Endothelial cell of umbilical vein (primary cell): Measurements from ENCODE around the gene FADS2. TPM values are rescaled to one million over a fixed set of nuclear protein-coding genes. Genes with fewer than 3 reads are reported as not detected.

ENCODE experiments used
- BruUV-seq: library from RNA; stranded (reverse); fragments of 400-500 nt; replicated peaks from 2 replicates; lab custom pipeline; 2021; lab: Mats Ljungman, UMichigan
- CTCF ChIA-PET: fragments of 300-600, 350-600 bp; sonication (Branson Sonifier 250); formaldehyde crosslinking; loops from one replicate; lab custom pipeline; 2021; ENCODE audit warnings: antibody characterized with exemption, inconsistent platforms; lab: Charles Lee
- POLR2A ChIA-PET: fragments of 300-600, 350-600 bp; sonication (Branson Sonifier 250); formaldehyde crosslinking; loops from one replicate; lab custom pipeline; 2021; ENCODE audit warnings: antibody characterized with exemption, inconsistent platforms; lab: Charles Lee
- DNase-seq: peaks from one replicate; pipeline ENCODE4 v3.0.0-alpha.2; 2011; ENCODE audit warnings: low read depth, low spot score
- FAIRE-seq: peaks from 2 replicates; lab custom pipeline; 2011; peaks lifted over from hg19 to GRCh38; lab: Jason Lieb, UNC
- H2AFZ ChIP-seq: 2 replicates; pipeline ENCODE4 v1.6.0; 2012; ENCODE audit warnings: low read depth, low read length, control low read depth, inconsistent platforms
- H3K27ac ChIP-seq: 2 replicates; pipeline ENCODE4 v1.5.1; 2011; ENCODE audit warnings: low read depth, mild to moderate bottlenecking, control low read depth, low read length, moderate library complexity; ENCODE audit not compliant: insufficient read depth
- H3K27me3 ChIP-seq, 2 experiments: 2 replicates each; pipeline versions ENCODE4 v1.6.0 to v1.6.1; 2011; ENCODE audit warnings: low read length in 2 of 2, mixed read lengths in 1 of 2; ENCODE audit not compliant: control insufficient read depth in 2 of 2, insufficient read depth in 2 of 2
- H3K36me3 ChIP-seq, 2 experiments: 2 replicates in 1 of 2; 3 replicates in 1 of 2; pipeline ENCODE4 v1.5.1; 2011; ENCODE audit warnings: low read length in 2 of 2, mild to moderate bottlenecking in 1 of 2, moderate library complexity in 1 of 2; ENCODE audit not compliant: control insufficient read depth in 2 of 2, insufficient read depth in 2 of 2; ENCODE audit errors: extremely low read depth in 1 of 2
- H3K4me1 ChIP-seq: 3 replicates; pipeline ENCODE4 v1.5.1; 2011; ENCODE audit warnings: mild to moderate bottlenecking, low read length; ENCODE audit not compliant: control insufficient read depth, insufficient read depth; ENCODE audit errors: extremely low read depth
- H3K4me2 ChIP-seq: 2 replicates; pipeline ENCODE4 v1.6.1; 2011; ENCODE audit warnings: low read length, control low read depth, mixed read lengths; ENCODE audit not compliant: insufficient read depth
- H3K4me3 ChIP-seq, 3 experiments: fragments of 200-600 bp in 1 of 3; sonication (generic), shearing (Covaris generic) in 1 of 3; replicated peaks in 1 of 3; 2 replicates each; pipeline ENCODE4 v1.5.1; 2011 to 2016; ENCODE audit warnings: control low read depth in 3 of 3, low read length in 3 of 3, mild to moderate bottlenecking in 2 of 3, inconsistent platforms in 1 of 3, low read depth in 1 of 3, moderate library complexity in 1 of 3; ENCODE audit not compliant: insufficient read depth in 1 of 3
- H3K79me2 ChIP-seq: 2 replicates; pipeline ENCODE4 v1.6.0; 2012; ENCODE audit warnings: low read length, inconsistent platforms; ENCODE audit not compliant: control insufficient read depth, insufficient read depth
- H3K9ac ChIP-seq: replicated peaks from 2 replicates; pipeline ENCODE3; 2011; ENCODE audit warnings: low read length, control low read depth; ENCODE audit not compliant: insufficient read depth; ENCODE audit errors: extremely low read depth
- H3K9me1 ChIP-seq: replicated peaks from 3 replicates; pipeline ENCODE4 v1.6.0; 2011; ENCODE audit warnings: mild to moderate bottlenecking, low read length; ENCODE audit not compliant: control insufficient read depth, insufficient read depth; ENCODE audit errors: extremely low read depth
- H3K9me3 ChIP-seq: replicated peaks from 2 replicates; pipeline ENCODE4 v1.5.1; 2012; ENCODE audit warnings: low read length, inconsistent platforms; ENCODE audit not compliant: control insufficient read depth, insufficient read depth
- H4K20me1 ChIP-seq: replicated peaks from 2 replicates; pipeline ENCODE3; 2011; ENCODE audit warnings: mild to moderate bottlenecking, low read length; ENCODE audit not compliant: control insufficient read depth, insufficient read depth; ENCODE audit errors: extremely low read depth
- CTCF ChIP-seq, 2 donors: IDR thresholded peaks; 1 replicate in 1 of 2; 2 replicates in 1 of 2; pipeline ENCODE4 v1.5.1; 2011; ENCODE audit warnings: low read length in 2 of 2, mild to moderate bottlenecking in 2 of 2, moderate library complexity in 2 of 2, control low read depth in 1 of 2, inconsistent platforms in 1 of 2, low read depth in 1 of 2; ENCODE audit not compliant: insufficient read depth in 1 of 2; ENCODE audit errors: extremely low read depth in 1 of 2
- EZH2 ChIP-seq: IDR thresholded peaks from 2 replicates; pipeline ENCODE4 v1.6.1; 2012; ENCODE audit warnings: borderline replicate concordance, low read depth, mild to moderate bottlenecking, moderate library complexity, low read length, inconsistent platforms; ENCODE audit not compliant: severe bottlenecking
- FOS ChIP-seq: IDR thresholded peaks from 2 replicates; pipeline ENCODE4 v1.6.1; 2011; ENCODE audit warnings: mild to moderate bottlenecking, low read length, moderate library complexity, borderline replicate concordance; ENCODE audit not compliant: insufficient read depth
- GATA2 ChIP-seq: IDR thresholded peaks from 2 replicates; pipeline ENCODE4 v1.7.0; 2011; ENCODE audit warnings: low read depth, mild to moderate bottlenecking, moderate library complexity, mixed read lengths, low read length; ENCODE audit not compliant: insufficient read length, insufficient read depth
- JUN ChIP-seq: IDR thresholded peaks from 2 replicates; pipeline ENCODE4 v1.6.1; 2011; ENCODE audit warnings: borderline replicate concordance, low read depth; ENCODE audit not compliant: insufficient read length, insufficient read depth
- MYC ChIP-seq: IDR thresholded peaks from one replicate; pipeline ENCODE4 v1.6.1; 2011; ENCODE audit warnings: mild to moderate bottlenecking, low read depth, low read length
- POLR2A ChIP-seq: IDR thresholded peaks from 2 replicates; pipeline ENCODE4 v1.6.1; 2012; ENCODE audit warnings: low read depth, mild to moderate bottlenecking, control low read depth, low read length
- POLR2AphosphoS5 ChIP-seq: IDR thresholded peaks from 2 replicates; pipeline ENCODE4 v1.6.1; 2012; ENCODE audit warnings: low read depth, mild to moderate bottlenecking, control low read depth, low read length, moderate library complexity; ENCODE audit not compliant: insufficient read depth
- dilution Hi-C: fragments of 300-500 bp; cut with MboI; formaldehyde crosslinking; loops from one replicate; pipeline ENCODE4 v1.15.0; 2019; ENCODE audit warnings: low sequenced_read_pairs; ENCODE audit not compliant: extremely low pct_ligation_motif_present
- intact Hi-C: fragments of 100-400 bp; cut with micrococcal nuclease; formaldehyde crosslinking; loops from one replicate; pipeline ENCODE4 v1.10.0; 2022
- polyA plus RNA-seq, 4 experiments: library from polyadenylated mRNA; depleted of rRNA in 3 of 4; stranded (reverse) in 3 of 4; unstranded in 1 of 4; fragments of >200 nt; gene quantifications; 2 replicates each; pipeline versions ENCODE4 v1.2.1 to v1.2.3, GENCODE V29; 2011 to 2012; ENCODE audit warnings: missing spikeins in 1 of 4
- total RNA-seq: library from RNA; stranded (reverse); gene quantifications from 2 replicates; pipeline ENCODE4 v1.2.3, GENCODE V29; 2021
- TF ChIP-seq, protein P1 (sequence below): IDR thresholded peaks from 2 replicates; pipeline ENCODE4 v1.6.1; 2011; ENCODE audit not compliant: insufficient read depth, insufficient read length

FADS2 gene
- total and polyA plus RNA-seq, 2 donors (not counting 3 experiments of a cell fraction or from before 2014, with no cell fraction given): 668 to 898 TPM

GRCh38 chr11:61851900-61852295 lies 23.8 kb downstream of the FADS2 start:
- dilution Hi-C loops: no loop called here
- POLR2A ChIA-PET: no interaction called here
- Histone ChIP-seq H2AFZ (no peak overlapping the region), H3K36me3 (peaks cover 46 to 62% of the 10 kb centered on the region in 2 experiments), H3K4me2 (no peak overlapping the region), H3K79me2 (peaks cover 13% of the 10 kb centered on the region), H3K9ac (no peak overlapping the region), H4K20me1 (no peaks in the 10 kb centered on the region), H3K27me3 (no peaks in the 10 kb centered on the region), H3K9me1 (no peaks in the 10 kb centered on the region), H3K4me1 (no peaks in the 10 kb centered on the region), H3K9me3 (no peaks in the 10 kb centered on the region), H3K4me3 (no peak overlapping the region), H3K27ac (no peak overlapping the region)
- TF ChIP-seq POLR2AphosphoS5 (no peak), GATA2 (no peak), MYC (no peak), CTCF (IDR thresholded peaks at IDR 0.05; ENCODE audit: extremely low read depth in 1 of 2, insufficient read depth in 1 of 2, low read depth in 1 of 2, low read length in 2 of 2) (no peak)
- DNase-seq (no peak), FAIRE-seq (no peak)
- BruUV-seq: no TSS peak
- CTCF ChIA-PET: interaction anchor here (2.2 kb wide), 1 partner anchor 55 kb away, joined by 8 read pairs; no protein-coding TSS in a partner anchor
- intact Hi-C loops: no loop called here

- FAIRE-seq (no peak), DNase-seq (no peak)
- no TSS peak for BruUV-seq
- Histone ChIP-seq H3K9ac (no peak overlapping the region), H3K9me3 (no peaks in the 10 kb centered on the region), H3K27me3 (no peaks in the 10 kb centered on the region), H2AFZ (no peak overlapping the region), H3K4me1 (no peaks in the 10 kb centered on the region), H3K4me2 (no peak overlapping the region), H3K79me2 (peaks cover 9% of the 10 kb centered on the region), H3K9me1 (no peaks in the 10 kb centered on the region), H3K36me3 (peaks cover 37 to 54% of the 10 kb centered on the region in 2 experiments), H3K4me3 (no peak overlapping the region), H4K20me1 (no peaks in the 10 kb centered on the region), H3K27ac (no peak overlapping the region)
- intact Hi-C loops: no loop called here
- TF ChIP-seq, protein P1, sequence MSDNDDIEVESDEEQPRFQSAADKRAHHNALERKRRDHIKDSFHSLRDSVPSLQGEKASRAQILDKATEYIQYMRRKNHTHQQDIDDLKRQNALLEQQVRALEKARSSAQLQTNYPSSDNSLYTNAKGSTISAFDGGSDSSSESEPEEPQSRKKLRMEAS: no peak
- TF ChIP-seq CTCF (IDR thresholded peaks at IDR 0.05; ENCODE audit: extremely low read depth in 1 of 2, insufficient read depth in 1 of 2, low read depth in 1 of 2, low read length in 2 of 2) (no peak), FOS (no peak), GATA2 (no peak), MYC (no peak), JUN (no peak), EZH2 (no peak), POLR2A (no peak)
- dilution Hi-C loops: no loop called here
- ChIA-PET POLR2A (interaction anchor here (0.6 kb wide), 1 partner anchor 230 kb away, joined by 3 read pairs; no protein-coding TSS in a partner anchor), CTCF (interaction anchor here (2.2 kb wide), 1 partner anchor 57 kb away, joined by 8 read pairs; no protein-coding TSS in a partner anchor)
Measured at GRCh38 chr11:61853698-61854169, 25.6 kb downstream of the FADS2 start.
